ENCODE measurements around the gene SHOC2. TPM values are rescaled to one million over a fixed set of nuclear protein-coding genes. Genes with fewer than 3 reads are reported as not detected.

The SHOC2 gene
- total RNA-seq, 1 experiment from 2014 or later = 23.7 TPM

DNA sequence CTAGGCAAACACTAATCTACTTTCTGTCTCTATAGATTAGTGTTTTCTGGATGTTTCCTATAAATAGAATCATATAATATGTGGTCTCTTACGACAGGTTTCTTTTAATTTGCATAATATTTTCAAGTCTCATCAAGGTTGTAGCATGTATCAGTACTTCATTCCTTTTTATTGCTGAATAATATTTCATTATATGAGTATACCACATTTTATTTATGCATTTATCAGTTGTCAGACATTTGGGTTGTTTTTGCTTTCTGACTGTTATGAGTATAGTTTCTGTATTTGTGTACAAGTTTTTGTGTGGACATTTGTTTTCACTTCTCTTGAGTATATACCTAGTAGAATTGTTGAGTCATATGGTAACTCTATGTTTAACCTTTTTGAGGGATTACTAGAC, 48.2 kb downstream of the SHOC2 start:
- no peaks in the 10 kb centered on the region for H3K23me2 ChIP-seq (ENCODE audit: insufficient read length, low read depth, low read length, poor library complexity, severe bottlenecking)
- no peaks in the 10 kb centered on the region for H4K20me1 ChIP-seq (ENCODE audit: control insufficient read depth, insufficient read depth, insufficient read length)
- H3K4me1 ChIP-seq (ENCODE audit: insufficient read depth, low read length) = no peaks in the 10 kb centered on the region
- H2BK5ac ChIP-seq (ENCODE audit: insufficient read length, low read length) = no peak overlapping the region
- no peaks in the 10 kb centered on the region for H3K79me1 ChIP-seq (ENCODE audit: insufficient read depth, low read depth, low read length, poor library complexity, severe bottlenecking)
- Mint-ChIP-seq H3K4me3 (no peak overlapping the region), H3K27ac (no peak overlapping the region), H3K27me3 (ENCODE audit: low read depth) (no peaks in the 10 kb centered on the region), H3K9me3 (no peaks in the 10 kb centered on the region), H3K36me3 (ENCODE audit: insufficient read depth in 1 of 3, low read depth in 3 of 3) (no peaks in the 10 kb centered on the region), H3K4me1 (peaks cover 8 to 10% of the 10 kb centered on the region in 2 experiments)
- TF ChIP-seq, protein P1, sequence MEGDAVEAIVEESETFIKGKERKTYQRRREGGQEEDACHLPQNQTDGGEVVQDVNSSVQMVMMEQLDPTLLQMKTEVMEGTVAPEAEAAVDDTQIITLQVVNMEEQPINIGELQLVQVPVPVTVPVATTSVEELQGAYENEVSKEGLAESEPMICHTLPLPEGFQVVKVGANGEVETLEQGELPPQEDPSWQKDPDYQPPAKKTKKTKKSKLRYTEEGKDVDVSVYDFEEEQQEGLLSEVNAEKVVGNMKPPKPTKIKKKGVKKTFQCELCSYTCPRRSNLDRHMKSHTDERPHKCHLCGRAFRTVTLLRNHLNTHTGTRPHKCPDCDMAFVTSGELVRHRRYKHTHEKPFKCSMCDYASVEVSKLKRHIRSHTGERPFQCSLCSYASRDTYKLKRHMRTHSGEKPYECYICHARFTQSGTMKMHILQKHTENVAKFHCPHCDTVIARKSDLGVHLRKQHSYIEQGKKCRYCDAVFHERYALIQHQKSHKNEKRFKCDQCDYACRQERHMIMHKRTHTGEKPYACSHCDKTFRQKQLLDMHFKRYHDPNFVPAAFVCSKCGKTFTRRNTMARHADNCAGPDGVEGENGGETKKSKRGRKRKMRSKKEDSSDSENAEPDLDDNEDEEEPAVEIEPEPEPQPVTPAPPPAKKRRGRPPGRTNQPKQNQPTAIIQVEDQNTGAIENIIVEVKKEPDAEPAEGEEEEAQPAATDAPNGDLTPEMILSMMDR (conservative IDR thresholded peaks at IDR 0.05) = no peak
- no peak overlapping the region for H2AK5ac ChIP-seq (ENCODE audit: insufficient read length, low read length)
- no peaks in the 10 kb centered on the region for H3K9me3 ChIP-seq (ENCODE audit: control insufficient read depth, low read depth, low read length)
- H3K27me3 ChIP-seq (ENCODE audit: insufficient read depth, low read length) = no peaks in the 10 kb centered on the region
- H4K5ac ChIP-seq (ENCODE audit: insufficient read length, low read depth, low read length) = no peak overlapping the region
- no peak overlapping the region for H3K14ac ChIP-seq (ENCODE audit: insufficient read depth, low read length)
- no peaks in the 10 kb centered on the region; the same call in 1 of the 2 replicates for H3K79me2 ChIP-seq (ENCODE audit: insufficient read depth, low read length)
- no CpG with 5 or more reads among the region's 1 CpG for WGBS (ENCODE audit: extremely low coverage, insufficient read length, low lambda C conversion rate)
- H3K23ac ChIP-seq (ENCODE audit: insufficient read length, low read depth, low read length) = no peak overlapping the region
- no peak overlapping the region for H2BK12ac ChIP-seq (ENCODE audit: insufficient read length, low read depth, low read length)
- H3K9ac ChIP-seq (ENCODE audit: extremely low read depth, insufficient read length, low read length) = no peak overlapping the region
- DNase-seq = no peak
- H2BK15ac ChIP-seq (ENCODE audit: low read depth, low read length) = no peak overlapping the region
- no peak overlapping the region for H2BK120ac ChIP-seq (ENCODE audit: low read depth, low read length, poor library complexity, severe bottlenecking)
- H3K56ac ChIP-seq (ENCODE audit: insufficient read length, low read depth, low read length) = no peak overlapping the region
- no peak overlapping the region for H3K4ac ChIP-seq (ENCODE audit: low read depth, low read length)
- H3K4me2 ChIP-seq (ENCODE audit: insufficient read depth, insufficient read length, low read length) = no peak overlapping the region
- no peak overlapping the region for H4K91ac ChIP-seq (ENCODE audit: insufficient read length, low read depth, low read length)
- no peak overlapping the region for H3T11ph ChIP-seq (ENCODE audit: low read length)
- H2AFZ ChIP-seq (ENCODE audit: low read length) = no peak overlapping the region
- H3K18ac ChIP-seq (ENCODE audit: insufficient read length, low read depth, low read length) = no peak overlapping the region
- no peak overlapping the region for H4K8ac ChIP-seq (replicated peaks; ENCODE audit: insufficient read length, low read depth, low read length)
- no peak overlapping the region for H3K27ac ChIP-seq (ENCODE audit: insufficient read length, low read depth, low read length)
- H2BK20ac ChIP-seq (ENCODE audit: low read depth, low read length, poor library complexity, severe bottlenecking) = no peak overlapping the region
